Stomach (tissue), 4 donors: ENCODE measurements around the gene ZDHHC8.

Experiments used
- CTCF ChIP-seq, 7 experiments: fragments of 450-650 bp in 4 of 7; fragments of 200-600 bp in 3 of 7; sonication (generic) in 3 of 7; IDR thresholded peaks; one replicate each; pipeline ENCODE4 v1.5.1; 2016 to 2019; ENCODE audit warnings: antibody characterized with exemption in 7 of 7, control low read depth in 2 of 7, mild to moderate bottlenecking in 1 of 7
- EP300 ChIP-seq: sonication (generic); formaldehyde crosslinking; IDR thresholded peaks from one replicate; pipeline ENCODE4 v1.6.1; 2017; ENCODE audit warnings: antibody characterized with exemption
- POLR2A ChIP-seq, 4 donors: fragments of 450-650 bp; IDR thresholded peaks; one replicate each; pipeline ENCODE4 v1.6.1; 2016; ENCODE audit warnings: antibody characterized with exemption in 4 of 4, control low read depth in 2 of 4, mild to moderate bottlenecking in 1 of 4, moderate library complexity in 1 of 4
- POLR2AphosphoS5 ChIP-seq, 3 donors: sonication (generic); formaldehyde crosslinking; IDR thresholded peaks; one replicate each; pipeline ENCODE4 v1.6.1; 2016; ENCODE audit warnings: antibody characterized with exemption in 3 of 3

DNA sequence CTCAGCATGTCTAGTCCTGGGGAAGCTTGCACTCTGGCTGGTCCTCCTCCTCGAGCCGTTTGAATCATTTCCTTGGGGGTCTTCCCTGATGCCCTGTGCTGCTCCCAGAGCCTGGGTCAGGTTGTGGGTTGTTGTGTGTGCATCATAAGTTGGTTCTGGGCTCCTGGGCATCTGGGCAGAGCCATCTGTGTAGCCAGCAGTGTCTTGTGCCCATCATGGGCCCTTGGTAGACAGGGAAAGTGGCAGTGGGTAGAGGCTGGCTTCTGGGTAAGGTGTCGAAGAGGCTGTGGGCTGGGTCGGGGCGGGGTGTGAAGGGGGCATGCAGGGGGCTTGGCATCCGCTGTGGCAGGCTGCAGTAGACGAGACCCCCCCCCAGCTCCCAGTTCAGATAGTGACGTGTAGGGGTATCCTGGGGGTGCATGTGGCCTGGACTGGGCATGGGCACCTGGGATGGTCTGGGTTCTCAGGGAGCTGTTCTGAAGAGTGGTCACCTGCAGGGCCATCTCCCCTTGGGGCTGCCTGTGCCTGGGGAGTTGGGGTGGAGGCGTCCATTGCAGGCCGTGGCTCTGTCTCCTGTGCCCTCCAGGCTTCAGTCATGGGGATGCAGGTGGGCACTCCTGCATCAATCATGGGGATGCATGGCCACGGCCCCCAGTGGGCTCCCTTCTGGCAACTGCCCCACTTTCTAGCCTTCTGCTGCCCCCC, 7.4 kb upstream of the ZDHHC8 start:
- no peak for TF ChIP-seq CTCF (IDR thresholded peaks at IDR 0.05)
- TF ChIP-seq POLR2AphosphoS5 (IDR thresholded peaks at IDR 0.05): no peak
- TF ChIP-seq POLR2A (IDR thresholded peaks at IDR 0.05): no peak
- TF ChIP-seq EP300: no peak
